HepG2 (cell line): ENCODE measurements around the gene RHBDL1. TPM values are rescaled to one million over a fixed set of nuclear protein-coding genes. Genes with fewer than 3 reads are reported as not detected.

Experiments
- ELF3 ChIP-seq: IDR thresholded peaks from 2 replicates; pipeline ENCODE4 v1.6.1; 2016; ENCODE audit warnings: missing genetic modification reagents, missing compliant biosample characterization
- FOXM1 ChIP-seq: sonication (generic); formaldehyde crosslinking; IDR thresholded peaks from 2 replicates; pipeline ENCODE4 v1.5.0; 2020; ENCODE audit warnings: missing genetic modification reagents
- HNRNPLL ChIP-seq: fragments of 200-400 bp; formaldehyde crosslinking; IDR thresholded peaks from 2 replicates; pipeline ENCODE4 v1.6.1; 2017; ENCODE audit warnings: mild to moderate bottlenecking, low read depth, low read length; ENCODE audit not compliant: poor library complexity, severe bottlenecking
- KLF13 ChIP-seq: sonication (generic); formaldehyde crosslinking; IDR thresholded peaks from 2 replicates; pipeline ENCODE4 v1.4.0; 2020; ENCODE audit warnings: mild to moderate bottlenecking, missing genetic modification reagents
- KLF6 ChIP-seq: IDR thresholded peaks from 2 replicates; pipeline ENCODE4 v1.8.0; 2016; ENCODE audit warnings: missing biosample characterization, missing genetic modification reagents
- KMT2A ChIP-seq: sonication (generic); formaldehyde crosslinking; IDR thresholded peaks from 2 replicates; pipeline ENCODE4 v1.4.0; 2020; ENCODE audit warnings: missing genetic modification reagents
- LCORL ChIP-seq, 2 experiments: fragments of 450-650 bp in 1 of 2; sonication (generic) in 1 of 2; formaldehyde crosslinking in 1 of 2; IDR thresholded peaks; 2 replicates each; pipeline versions ENCODE4 v1.5.0 to v1.6.1; 2017 to 2020; ENCODE audit warnings: antibody characterized with exemption in 1 of 2, missing genetic modification reagents in 1 of 2
- NCOA1 ChIP-seq: sonication (generic); formaldehyde crosslinking; IDR thresholded peaks from 2 replicates; pipeline ENCODE4 v1.9.0; 2021; ENCODE audit warnings: missing genetic modification reagents
- NFKB2 ChIP-seq: sonication (generic); formaldehyde crosslinking; IDR thresholded peaks from 2 replicates; pipeline ENCODE4 v1.4.0; 2020; ENCODE audit warnings: missing genetic modification reagents, borderline replicate concordance
- NR1H2 ChIP-seq: sonication (generic); formaldehyde crosslinking; IDR thresholded peaks from 2 replicates; pipeline ENCODE4 v1.8.1; 2022; ENCODE audit warnings: low read depth, missing genetic modification reagents, borderline replicate concordance
- PAF1 ChIP-seq: IDR thresholded peaks from 2 replicates; pipeline ENCODE4 v1.6.1; 2016; ENCODE audit warnings: missing genetic modification reagents, missing compliant biosample characterization
- RARA ChIP-seq: IDR thresholded peaks from 2 replicates; pipeline ENCODE4 v1.6.1; 2016; ENCODE audit warnings: missing genetic modification reagents, missing compliant biosample characterization
- RBFOX2 ChIP-seq: fragments of 200-400 bp; formaldehyde crosslinking; IDR thresholded peaks from 2 replicates; pipeline ENCODE4 v1.6.1; 2017; ENCODE audit warnings: low read depth, mild to moderate bottlenecking, low read length
- RCOR2 ChIP-seq: IDR thresholded peaks from 2 replicates; pipeline ENCODE4 v1.6.1; 2016; ENCODE audit warnings: missing biosample characterization, missing genetic modification reagents
- RXRB ChIP-seq: IDR thresholded peaks from 2 replicates; pipeline ENCODE4 v1.6.1; 2016; ENCODE audit warnings: borderline replicate concordance, missing genetic modification reagents, missing compliant biosample characterization
- SIN3A ChIP-seq: IDR thresholded peaks from 2 replicates; pipeline ENCODE4 v1.6.1; 2011; ENCODE audit warnings: low read depth, mild to moderate bottlenecking, control low read depth, low read length, borderline replicate concordance
- SPEN ChIP-seq: sonication (generic); formaldehyde crosslinking; IDR thresholded peaks from 2 replicates; pipeline ENCODE4 v1.5.1; 2020; ENCODE audit warnings: low read depth, mild to moderate bottlenecking, missing genetic modification reagents
- WIZ ChIP-seq: sonication (generic); formaldehyde crosslinking; IDR thresholded peaks from 2 replicates; pipeline ENCODE4 v1.5.1; 2020; ENCODE audit warnings: mild to moderate bottlenecking, missing genetic modification reagents
- ZBTB1 ChIP-seq: sonication (generic); formaldehyde crosslinking; IDR thresholded peaks from 2 replicates; pipeline ENCODE4 v1.4.0; 2020; ENCODE audit warnings: missing genetic modification reagents, borderline replicate concordance
- ZBTB21 ChIP-seq: sonication (generic); formaldehyde crosslinking; IDR thresholded peaks from 2 replicates; pipeline ENCODE4 v1.4.0; 2020; ENCODE audit warnings: missing genetic modification reagents
- ZNF343 ChIP-seq: sonication (generic); formaldehyde crosslinking; IDR thresholded peaks from 2 replicates; pipeline ENCODE4 v1.4.0; 2020; ENCODE audit warnings: mild to moderate bottlenecking, missing genetic modification reagents
- ZNF543 ChIP-seq: sonication (generic); formaldehyde crosslinking; IDR thresholded peaks from 2 replicates; pipeline ENCODE4 v1.4.0; 2020; ENCODE audit warnings: mild to moderate bottlenecking, missing genetic modification reagents
- ZNF572 ChIP-seq: sonication (generic); formaldehyde crosslinking; IDR thresholded peaks from 2 replicates; pipeline ENCODE4 v1.5.1; 2020; ENCODE audit warnings: mild to moderate bottlenecking, missing genetic modification reagents
- ZNF768 ChIP-seq: sonication (generic); formaldehyde crosslinking; IDR thresholded peaks from 2 replicates; pipeline ENCODE4 v1.4.0; 2020; ENCODE audit warnings: missing genetic modification reagents
- ZNF776 ChIP-seq: sonication (generic); formaldehyde crosslinking; IDR thresholded peaks from 2 replicates; pipeline ENCODE4 v1.4.0; 2020; ENCODE audit warnings: mild to moderate bottlenecking, missing genetic modification reagents
- ZNF839 ChIP-seq: sonication (generic); formaldehyde crosslinking; IDR thresholded peaks from 2 replicates; pipeline ENCODE4 v1.4.0; 2020; ENCODE audit warnings: missing genetic modification reagents, mild to moderate bottlenecking, borderline replicate concordance
- ZNF891 ChIP-seq: sonication (generic); formaldehyde crosslinking; IDR thresholded peaks from 2 replicates; pipeline ENCODE4 v1.5.0; 2020; ENCODE audit warnings: mild to moderate bottlenecking, missing genetic modification reagents
- ZSCAN9 ChIP-seq: IDR thresholded peaks from 2 replicates; pipeline ENCODE4 v1.6.1; 2016; ENCODE audit warnings: borderline replicate concordance
- polyA plus RNA-seq, 8 experiments: library from polyadenylated mRNA; depleted of rRNA in 3 of 8; stranded (reverse) in 7 of 8; unstranded in 1 of 8; fragments of >200 nt; fragmentation: Illumina TruSeq in 4 of 8; extraction: Trizol in 4 of 8; gene quantifications; 2 replicates each; pipeline versions ENCODE4 v1.2.1 to v1.2.3, GENCODE V29; 2011 to 2016; ENCODE audit warnings: low read depth in 4 of 8, missing spikeins in 1 of 8, mixed read lengths in 1 of 8; ENCODE audit not compliant: insufficient read depth in 1 of 8
- total RNA-seq, 5 experiments: library from RNA; depleted of rRNA; stranded (reverse); fragments of >200 nt; fragmentation: Illumina TruSeq; extraction: Trizol; gene quantifications; 2 replicates each; pipeline ENCODE4 v1.2.3, GENCODE V29; 2016; ENCODE audit warnings: low read depth in 1 of 5
- TF ChIP-seq, protein P1 (sequence below): IDR thresholded peaks from 2 replicates; pipeline ENCODE4 v1.6.1; 2016; ENCODE audit warnings: mild to moderate bottlenecking
- TF ChIP-seq, protein P2 (sequence below): IDR thresholded peaks from 2 replicates; pipeline ENCODE4 v1.6.1; 2012; ENCODE audit warnings: inconsistent platforms

RHBDL1 gene
- total and polyA plus RNA-seq, 2 of the 13 experiments (the other 11 are each of a cell fraction or from before 2014, with no cell fraction given) = 1.8 to 3.8 TPM

DNA sequence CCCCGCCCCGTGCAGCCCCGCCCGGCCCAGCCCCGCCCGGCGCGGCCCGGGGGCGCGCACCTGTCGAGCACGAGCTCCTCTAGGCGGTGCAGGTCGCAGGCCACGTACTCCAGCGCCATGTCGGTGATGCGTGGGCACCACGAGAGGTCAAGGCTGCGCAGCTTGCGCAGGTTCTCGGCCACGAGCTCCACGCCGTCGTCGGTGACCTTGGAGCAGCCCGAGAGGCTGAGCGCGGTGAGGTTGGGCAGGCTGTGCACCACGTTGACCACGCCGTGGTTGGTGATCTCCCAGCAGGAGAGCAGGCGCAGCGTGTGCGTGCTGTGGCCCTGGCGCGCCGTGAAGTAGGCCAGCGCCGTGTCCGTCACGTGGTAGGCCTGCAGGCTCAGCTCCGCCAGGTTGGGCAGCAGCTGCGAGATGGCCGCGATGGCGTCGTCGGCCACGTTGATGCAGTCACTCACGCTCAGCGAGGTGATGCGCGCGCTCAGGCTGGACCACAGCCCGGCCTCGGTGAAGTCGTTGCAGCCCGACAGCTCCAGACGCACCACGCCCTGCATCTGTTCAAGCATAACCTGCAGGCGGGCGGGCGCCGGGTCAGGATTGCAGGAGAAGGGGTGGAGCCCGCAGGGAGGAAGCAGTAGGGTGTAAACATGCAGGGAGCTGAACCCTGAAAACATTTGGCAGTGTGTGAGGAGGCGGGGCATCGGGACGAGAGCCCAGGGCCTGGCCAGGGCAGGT lies 20.1 kb downstream of the RHBDL1 start (continued):
- TF ChIP-seq LCORL (IDR thresholded peaks at IDR 0.05) = no peak
- TF ChIP-seq LCORL (CRISPR knock-in tag; IDR thresholded peaks at IDR 0.05) = no peak
- peak; percentile 37; the same call in 1 of the 2 replicates for TF ChIP-seq SPEN (CRISPR knock-in tag)
- TF ChIP-seq, protein P1, sequence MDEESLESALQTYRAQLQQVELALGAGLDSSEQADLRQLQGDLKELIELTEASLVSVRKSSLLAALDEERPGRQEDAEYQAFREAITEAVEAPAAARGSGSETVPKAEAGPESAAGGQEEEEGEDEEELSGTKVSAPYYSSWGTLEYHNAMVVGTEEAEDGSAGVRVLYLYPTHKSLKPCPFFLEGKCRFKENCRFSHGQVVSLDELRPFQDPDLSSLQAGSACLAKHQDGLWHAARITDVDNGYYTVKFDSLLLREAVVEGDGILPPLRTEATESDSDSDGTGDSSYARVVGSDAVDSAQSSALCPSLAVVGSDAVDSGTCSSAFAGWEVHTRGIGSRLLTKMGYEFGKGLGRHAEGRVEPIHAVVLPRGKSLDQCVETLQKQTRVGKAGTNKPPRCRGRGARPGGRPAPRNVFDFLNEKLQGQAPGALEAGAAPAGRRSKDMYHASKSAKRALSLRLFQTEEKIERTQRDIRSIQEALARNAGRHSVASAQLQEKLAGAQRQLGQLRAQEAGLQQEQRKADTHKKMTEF (CRISPR knock-in tag) = peak; percentile 59; the same call in 1 of the 2 replicates
- TF ChIP-seq ZNF572 (CRISPR knock-in tag) = no peak
- 0 out of 2 replicates have a peak, but pooled peaks have one; percentile 80 for TF ChIP-seq ZNF839
- TF ChIP-seq ZNF343 (CRISPR knock-in tag) = 0 out of 2 replicates have a peak, but pooled peaks have one; percentile 65
- no peak for TF ChIP-seq NR1H2 (CRISPR knock-in tag)
- TF ChIP-seq ZSCAN9 (CRISPR knock-in tag) = no peak
- peak; percentile 59; the same call in 1 of the 2 replicates for TF ChIP-seq NFKB2 (CRISPR knock-in tag)
- no peak for TF ChIP-seq PAF1 (CRISPR knock-in tag)
- TF ChIP-seq ZNF891 = no peak
- TF ChIP-seq ZBTB21 = no peak
- peak; percentile 86; the same call in 1 of the 2 replicates for TF ChIP-seq ZNF776 (CRISPR knock-in tag)
- TF ChIP-seq FOXM1 (CRISPR knock-in tag) = 0 out of 2 replicates have a peak, but pooled peaks have one; percentile 28
- TF ChIP-seq ZBTB1 (CRISPR knock-in tag) = no peak
- TF ChIP-seq, protein P2, sequence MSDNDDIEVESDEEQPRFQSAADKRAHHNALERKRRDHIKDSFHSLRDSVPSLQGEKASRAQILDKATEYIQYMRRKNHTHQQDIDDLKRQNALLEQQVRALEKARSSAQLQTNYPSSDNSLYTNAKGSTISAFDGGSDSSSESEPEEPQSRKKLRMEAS = peak; percentile 94
- TF ChIP-seq NCOA1 (CRISPR knock-in tag) = peak; percentile 35; the same call in 1 of the 2 replicates
- no peak for TF ChIP-seq WIZ
- TF ChIP-seq KMT2A = no peak
- peak; percentile 77; the same call in 1 of the 2 replicates for TF ChIP-seq ZNF768 (CRISPR knock-in tag)
- no peak for TF ChIP-seq KLF6
- no peak for TF ChIP-seq RCOR2 (CRISPR knock-in tag)
- TF ChIP-seq ZNF543 (CRISPR knock-in tag) = no peak
- TF ChIP-seq ELF3 = peak; percentile 25; the same call in 1 of the 2 replicates
- 0 out of 2 replicates have a peak, but pooled peaks have one; percentile 12 for TF ChIP-seq RXRB
- no peak; the same call in 1 of the 2 replicates for TF ChIP-seq RARA (CRISPR knock-in tag)
- TF ChIP-seq RBFOX2 = peak; percentile 63; the same call in 1 of the 2 replicates
- TF ChIP-seq KLF13 (CRISPR knock-in tag) = no peak
- TF ChIP-seq SIN3A = 0 out of 2 replicates have a peak, but pooled peaks have one; percentile 15
- TF ChIP-seq HNRNPLL = peak; percentile 96
